Ecto neural progenitor cell (in vitro differentiated cells): ENCODE results near the gene RNF207.

Experiments
- DNase-seq: peaks from one replicate; pipeline ENCODE4 v3.0.0-alpha.2; 2018; ENCODE audit warnings: low spot score

RNF207 gene

DNA sequence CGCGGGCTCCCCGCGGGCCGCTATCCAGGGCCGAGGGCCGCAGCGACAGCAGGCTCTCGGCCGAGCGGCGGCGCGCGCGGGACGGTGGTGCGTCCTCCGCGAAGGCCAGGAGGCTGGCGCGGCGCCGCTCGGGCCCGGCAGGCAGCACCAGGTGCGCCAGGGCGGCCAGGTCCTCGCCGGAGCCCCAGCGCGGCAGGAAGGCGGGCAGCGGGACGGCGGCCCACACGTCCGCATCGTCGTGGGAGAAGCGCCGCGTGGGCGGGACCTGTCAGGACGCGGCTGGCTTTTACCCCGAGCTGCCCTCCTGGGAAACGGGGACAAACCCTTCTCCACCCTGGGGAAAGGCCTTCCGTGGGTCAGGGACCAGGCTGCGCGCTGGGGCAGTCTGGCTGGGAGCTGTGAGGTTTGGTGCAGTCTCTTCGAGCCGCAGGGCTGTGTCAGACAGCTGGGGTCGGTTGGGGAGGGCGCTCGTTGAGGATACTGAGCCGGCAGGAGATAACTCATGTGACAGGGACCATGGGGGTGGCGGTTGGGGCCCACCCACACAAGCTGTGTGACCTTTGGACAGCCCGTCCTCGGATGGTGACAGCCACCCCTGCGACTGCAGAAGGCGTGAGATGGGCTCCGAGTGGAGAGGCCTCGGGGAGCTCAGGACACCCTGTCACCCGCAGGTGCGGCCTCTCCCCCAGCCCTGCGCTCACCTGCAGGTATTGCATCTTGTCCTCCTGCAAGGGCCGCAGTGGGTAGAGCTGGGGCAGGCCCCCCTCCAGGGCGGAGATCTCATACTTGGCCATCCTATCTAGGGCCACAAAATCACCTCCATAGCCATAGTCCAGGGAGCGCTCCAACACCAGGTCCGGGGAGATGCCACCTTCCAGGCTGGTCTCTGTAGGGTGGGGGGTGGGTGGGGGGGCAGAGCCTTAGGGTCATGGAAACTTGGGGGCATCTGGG is 44.1 kb downstream of the RNF207 start:
- peak; percentile 47 for DNase-seq

GRCh38 chr1:6251233-6251632 is 45.3 kb downstream of the RNF207 start:
- DNase-seq = no peak

- DNase-seq = no peak
Observed at GRCh38 chr1:6251681-6252373, 45.9 kb downstream of the RNF207 start.

DNA sequence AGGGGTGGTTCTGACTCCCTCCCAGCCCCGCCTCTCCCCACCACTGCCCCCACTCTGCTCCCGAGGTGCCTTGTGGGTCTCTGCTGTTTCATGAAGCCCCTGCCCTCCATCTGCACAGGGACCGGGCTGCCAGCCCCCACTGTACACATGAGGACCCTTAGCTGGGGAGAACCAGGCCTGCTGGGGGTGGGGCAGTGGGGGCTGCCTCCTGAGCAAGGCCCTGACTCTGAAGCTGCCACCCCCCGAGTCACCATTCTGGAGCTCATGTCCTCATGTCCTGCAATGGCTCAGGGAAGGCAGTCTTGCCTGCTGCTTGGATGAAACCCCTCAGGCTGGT is 46.4 kb downstream of the RNF207 start:
- DNase-seq = no peak

- no peak for DNase-seq
Observed at GRCh38 chr1:6253380-6253779, 47.5 kb downstream of the RNF207 start.

GRCh38 chr1:6254691-6255090 is 48.8 kb downstream of the RNF207 start:
- DNase-seq = no peak

- no peak for DNase-seq
Observed at GRCh38 chr1:6256645-6257044, 50.7 kb downstream of the RNF207 start.

GRCh38 chr1:6257541-6258069 is 51.7 kb downstream of the RNF207 start:
- no peak for DNase-seq

- DNase-seq = no peak
Observed at GRCh38 chr1:6258675-6259074, 52.8 kb downstream of the RNF207 start.

DNA sequence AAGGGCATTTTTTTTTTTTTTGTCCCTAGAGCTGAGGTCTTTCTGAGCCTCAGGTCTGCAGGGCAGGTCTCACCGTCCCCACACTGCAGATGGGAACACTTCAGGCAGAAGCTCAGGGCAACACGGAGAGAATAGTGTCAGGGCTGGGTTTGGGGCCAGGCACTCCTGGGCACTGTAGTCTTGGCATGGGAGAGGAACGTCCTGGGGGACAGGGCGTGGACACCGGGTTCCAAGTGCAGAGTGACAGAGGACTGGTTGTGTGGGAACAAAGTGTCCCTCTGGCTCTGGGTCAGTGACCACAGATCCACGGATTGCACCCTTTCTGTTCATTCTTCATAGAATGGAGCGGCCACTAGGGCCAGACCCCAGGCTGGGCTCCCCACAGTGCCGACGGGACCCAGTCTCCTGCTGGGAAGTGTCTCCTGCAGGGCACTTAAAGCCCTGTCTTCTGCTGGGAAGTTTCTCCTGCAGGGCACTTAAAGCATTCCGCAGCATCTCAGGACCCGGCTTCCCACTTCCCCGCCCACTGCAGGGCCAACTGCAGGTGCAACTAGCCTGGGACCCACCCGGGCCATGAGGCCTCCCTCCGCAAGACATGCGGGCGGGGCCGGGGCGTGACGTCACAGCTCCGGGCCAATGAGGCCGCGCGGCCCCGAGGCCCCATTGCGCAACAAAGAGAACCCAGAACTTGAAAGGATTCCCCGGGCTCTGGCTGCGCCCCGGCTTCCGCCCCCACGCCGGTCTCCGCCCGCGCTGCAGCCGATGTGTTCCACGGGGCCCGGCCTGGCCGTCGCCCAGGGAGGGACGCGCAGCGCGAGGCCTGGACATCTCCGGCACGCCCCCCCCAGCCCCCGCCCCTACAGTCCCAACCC is 53.8 kb downstream of the RNF207 start:
- peak; percentile 87 for DNase-seq

GRCh38 chr1:6260433-6260934 is 54.6 kb downstream of the RNF207 start:
- DNase-seq = no peak

GRCh38 chr1:6260961-6261614 is 55.2 kb downstream of the RNF207 start, which contains the start of gene GPR153:
Gene GPR153, minus strand, starts transcription at chr1:6261098. Its CDS starts 6,193 bp downstream, at chr1:6254905.
- DNase-seq = peak; percentile 79

GRCh38 chr1:6261615-6261995 is 55.7 kb downstream of the RNF207 start:
- peak; percentile 76 for DNase-seq

DNA sequence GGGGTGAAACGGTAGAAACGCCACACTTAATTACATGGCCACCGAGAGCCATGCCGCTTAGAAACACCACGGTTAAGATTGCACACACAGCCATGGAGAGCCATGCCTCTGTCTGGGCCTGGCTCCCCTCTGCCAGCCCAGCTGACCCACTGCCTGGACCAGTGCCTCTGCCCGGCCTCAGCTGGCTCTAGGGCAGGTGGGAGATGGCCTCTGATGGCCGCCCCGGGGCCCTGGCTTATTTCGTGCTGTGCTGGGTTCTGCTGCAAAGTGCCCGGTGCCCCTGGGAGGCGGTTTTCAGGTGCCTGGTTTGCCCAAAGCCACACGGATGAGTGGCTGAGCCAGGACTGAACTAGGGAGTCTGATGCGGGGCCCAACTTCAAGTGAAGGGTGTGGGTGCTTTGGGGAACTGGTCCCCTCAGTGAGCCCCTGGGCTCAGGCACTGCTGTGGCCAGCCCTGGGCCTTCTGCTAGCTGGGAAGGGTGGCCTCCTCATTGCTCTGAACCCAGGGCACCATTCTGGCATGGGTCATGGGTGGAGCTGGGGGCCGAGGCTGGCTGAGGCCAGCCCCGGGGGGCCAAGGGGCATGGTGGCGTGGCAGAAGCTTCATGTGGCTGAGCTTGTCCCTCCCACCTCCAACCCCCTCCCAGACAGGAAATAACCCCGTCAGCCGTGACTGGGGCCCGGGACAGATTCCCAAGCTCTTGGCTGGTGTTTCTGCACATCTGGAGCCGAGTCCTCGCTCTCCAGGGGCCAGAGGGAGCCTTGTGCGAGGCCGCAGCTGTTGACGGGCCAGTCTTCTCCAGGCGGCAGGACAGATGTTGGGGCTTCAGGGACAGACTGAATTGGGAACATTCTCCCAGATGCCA is 56.9 kb downstream of the RNF207 start:
- DNase-seq = no peak

- no peak for DNase-seq
Observed at GRCh38 chr1:6263716-6264115, 57.8 kb downstream of the RNF207 start.

- no peak for DNase-seq
Observed at GRCh38 chr1:6265151-6265550, 59.2 kb downstream of the RNF207 start.

DNA sequence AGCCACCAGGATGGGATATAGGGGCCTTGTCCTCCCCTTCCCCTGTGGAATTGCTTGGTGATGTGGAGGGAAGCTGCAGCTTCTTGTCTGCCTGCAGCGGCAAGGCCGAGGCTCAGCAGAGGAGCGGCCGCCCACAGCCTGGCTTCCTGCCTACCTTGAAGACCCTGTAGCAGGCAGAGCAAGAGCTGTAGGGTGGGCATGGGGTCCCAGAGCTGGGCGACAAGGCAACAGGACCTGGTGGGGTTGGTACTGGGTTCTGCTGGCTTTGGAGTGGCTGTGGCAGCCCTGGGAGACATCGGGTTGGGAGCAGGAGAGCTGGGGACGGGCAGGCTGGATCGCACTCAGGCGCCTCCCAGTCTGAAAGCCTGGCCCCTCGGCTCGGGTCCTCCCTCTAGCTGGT is 60.7 kb downstream of the RNF207 start:
- DNase-seq = no peak

DNA sequence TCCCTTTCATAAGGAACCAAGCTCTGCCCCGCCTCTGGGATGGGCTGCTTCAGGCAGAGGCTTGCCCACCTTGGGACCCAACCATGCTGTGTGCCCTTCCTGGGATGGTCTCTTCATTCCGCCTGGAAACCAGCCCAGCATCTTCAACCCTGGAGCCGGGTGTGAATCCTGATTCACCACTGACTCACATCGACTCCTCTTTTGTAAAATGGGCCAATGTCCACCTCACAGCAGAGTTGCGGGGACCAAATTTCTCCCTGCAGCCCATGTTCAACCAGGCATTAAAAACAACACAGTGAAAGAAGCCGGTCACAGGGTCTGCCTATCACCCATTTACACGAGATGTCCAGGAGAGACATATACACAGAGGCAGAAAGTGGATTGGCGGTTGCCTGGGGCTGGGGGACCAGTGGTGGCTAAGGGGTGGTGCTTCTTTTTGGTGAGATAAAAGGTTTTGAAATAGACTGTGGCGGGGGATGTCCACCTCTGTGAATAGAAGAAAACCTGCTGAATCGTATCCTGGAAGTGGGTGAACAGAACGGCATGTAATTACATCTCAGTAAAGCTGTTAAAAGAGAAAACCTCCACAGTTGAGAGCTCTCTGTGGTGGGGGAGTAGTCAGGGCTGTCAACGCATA is 61.9 kb downstream of the RNF207 start:
- DNase-seq = no peak

DNA sequence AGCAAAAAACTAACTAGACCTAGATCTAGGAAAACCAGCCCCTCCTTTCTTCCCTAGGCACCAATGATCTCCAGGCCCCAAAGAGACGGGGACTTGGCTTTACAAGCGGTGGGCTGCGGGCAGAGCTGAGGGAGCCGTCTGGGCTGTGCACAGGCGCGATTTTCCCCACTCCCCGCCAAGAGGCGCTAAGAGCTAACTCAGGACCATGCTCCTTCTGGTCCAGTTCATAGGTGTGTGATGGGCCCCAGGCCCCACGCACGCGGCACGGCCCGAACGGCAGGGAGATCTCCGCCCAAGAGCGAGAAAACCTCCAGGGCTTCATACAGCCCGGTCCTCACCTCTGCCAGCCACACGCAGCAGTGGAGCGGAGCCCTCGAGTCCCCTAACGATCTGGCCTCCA is 62.5 kb downstream of the RNF207 start:
- DNase-seq = no peak

- no peak for DNase-seq
Observed at GRCh38 chr1:6269296-6269695, 63.4 kb downstream of the RNF207 start.
